Neural cell (in vitro differentiated cells): Measurements from ENCODE around the gene COL18A1. TPM values are rescaled to one million over a fixed set of nuclear protein-coding genes. Genes with fewer than 3 reads are reported as not detected.

Experiments
- H2AFZ ChIP-seq: fragments of 200-600, 300-800 bp; sonication (generic), shearing (Covaris generic); 2 replicates; pipeline ENCODE4 v1.6.0; 2014; ENCODE audit warnings: low read depth, mild to moderate bottlenecking, antibody characterized with exemption, low read length, moderate library complexity
- H3F3A ChIP-seq: fragments of 200-600 bp; shearing (Covaris generic); 2 replicates; pipeline ENCODE4 v1.6.1; 2016; ENCODE audit warnings: mild to moderate bottlenecking, moderate library complexity, mixed read lengths, antibody characterized with exemption, low read length; ENCODE audit not compliant: insufficient read depth, poor library complexity, severe bottlenecking
- H3K27ac ChIP-seq: fragments of 200-600, 300-800 bp; sonication (generic), shearing (Covaris generic); 2 replicates; pipeline ENCODE4 v1.5.1; 2014; ENCODE audit warnings: mild to moderate bottlenecking, low read length, moderate library complexity
- H3K27me3 ChIP-seq: fragments of 300-800, 200-600 bp; sonication (generic), shearing (Covaris generic); 2 replicates; pipeline ENCODE4 v1.6.0; 2014; ENCODE audit warnings: mild to moderate bottlenecking, low read depth, low read length, moderate library complexity; ENCODE audit not compliant: insufficient read depth
- H3K36me3 ChIP-seq: fragments of 300-800, 200-600 bp; sonication (generic), shearing (Covaris generic); 2 replicates; pipeline ENCODE4 v1.5.1; 2014; ENCODE audit warnings: mild to moderate bottlenecking, antibody characterized with exemption, low read length, moderate library complexity; ENCODE audit not compliant: insufficient read depth
- H3K4me2 ChIP-seq: fragments of 300-800, 200-600 bp; sonication (generic), shearing (Covaris generic); 2 replicates; pipeline ENCODE4 v1.6.0; 2014; ENCODE audit warnings: mild to moderate bottlenecking, low read length
- H3K4me3 ChIP-seq: fragments of 300-800, 200-600 bp; sonication (generic), shearing (Covaris generic); 2 replicates; pipeline ENCODE4 v1.5.1; 2014; ENCODE audit warnings: mild to moderate bottlenecking, low read length, moderate library complexity
- H3K79me2 ChIP-seq: fragments of 200-600 bp; shearing (Covaris generic); replicated peaks from 2 replicates; pipeline ENCODE4 v1.6.0; 2014; ENCODE audit warnings: mild to moderate bottlenecking, low read length, moderate library complexity; ENCODE audit not compliant: insufficient read depth
- H3K9ac ChIP-seq: fragments of 300-800, 200-600 bp; sonication (generic), shearing (Covaris generic); 2 replicates; pipeline ENCODE4 v1.6.1; 2016; ENCODE audit warnings: mild to moderate bottlenecking, low read length, mixed read lengths
- H3K9me2 ChIP-seq: fragments of 200-600 bp; shearing (Covaris generic); 2 replicates; pipeline ENCODE4 v1.6.1; 2016; ENCODE audit warnings: mild to moderate bottlenecking, low read length, mixed read lengths; ENCODE audit not compliant: insufficient read depth
- H3K9me3 ChIP-seq: fragments of 200-600, 300-800 bp; sonication (generic), shearing (Covaris generic); 2 replicates; pipeline ENCODE4 v1.6.1; 2016; ENCODE audit warnings: mild to moderate bottlenecking, mixed run types, low read length, moderate library complexity, mixed read lengths
- H4K20me1 ChIP-seq: fragments of 200-600 bp; shearing (Covaris generic); 2 replicates; pipeline ENCODE4 v1.6.1; 2016; ENCODE audit warnings: mild to moderate bottlenecking, mixed run types; ENCODE audit not compliant: insufficient read depth
- EP300 ChIP-seq: fragments of 450-650 bp; conservative IDR thresholded peaks from 2 replicates; pipeline ENCODE4 v1.6.1; 2014; ENCODE audit warnings: antibody characterized with exemption, mild to moderate bottlenecking, moderate library complexity; ENCODE audit not compliant: poor library complexity, severe bottlenecking
- EZH2 ChIP-seq: fragments of 200-600, 300-800 bp; shearing (Covaris generic), sonication (generic); IDR thresholded peaks from 2 replicates; pipeline ENCODE4 v1.6.1; 2014; ENCODE audit warnings: antibody characterized with exemption, low read length, borderline replicate concordance, mild to moderate bottlenecking; ENCODE audit not compliant: insufficient read depth, poor library complexity, severe bottlenecking
- MXI1 ChIP-seq: fragments of 450-650 bp; conservative IDR thresholded peaks from 2 replicates; pipeline ENCODE4 v1.6.1; 2014; ENCODE audit warnings: antibody characterized with exemption, mild to moderate bottlenecking; ENCODE audit not compliant: poor library complexity, severe bottlenecking
- POLR2AphosphoS5 ChIP-seq: IDR thresholded peaks from 2 replicates; pipeline ENCODE4 v1.6.1; 2012
- RAD21 ChIP-seq: fragments of 450-650 bp; conservative IDR thresholded peaks from 2 replicates; pipeline ENCODE4 v1.6.1; 2014; ENCODE audit warnings: antibody characterized with exemption, mild to moderate bottlenecking, moderate library complexity
- SMC3 ChIP-seq: fragments of 450-650 bp; conservative IDR thresholded peaks from 2 replicates; pipeline ENCODE4 v1.6.1; 2014; ENCODE audit warnings: antibody characterized with exemption, mild to moderate bottlenecking, moderate library complexity; ENCODE audit not compliant: poor library complexity
- TAF1 ChIP-seq: IDR thresholded peaks from 2 replicates; pipeline ENCODE4 v1.6.1; 2012; ENCODE audit warnings: low read depth
- polyA plus RNA-seq: library from polyadenylated mRNA; depleted of rRNA; stranded (reverse); fragments of >200 nt; gene quantifications from 2 replicates; pipeline ENCODE4 v1.2.3, GENCODE V29; 2014
- TF ChIP-seq, protein P1 (sequence below): fragments of 450-650 bp; IDR thresholded peaks from 2 replicates; pipeline ENCODE4 v1.5.1; 2014; ENCODE audit warnings: antibody characterized with exemption, mild to moderate bottlenecking, moderate library complexity; ENCODE audit not compliant: poor library complexity, severe bottlenecking
- TF ChIP-seq, protein P2 (sequence below): IDR thresholded peaks from 2 replicates; pipeline ENCODE4 v1.6.1; 2012; ENCODE audit warnings: borderline replicate concordance

COL18A1 gene
- polyA plus RNA-seq, 1 donor from 2014 or later = 2.5 TPM

- TF ChIP-seq POLR2AphosphoS5 = no peak
- Histone ChIP-seq H2AFZ (no peak overlapping the region), H3K36me3 (no peaks in the 10 kb centered on the region), H3K27ac (no peak overlapping the region), H3K9me3 (no peaks in the 10 kb centered on the region), H3K4me2 (no peak overlapping the region), H3K27me3 (no peaks in the 10 kb centered on the region), H3F3A (no peaks in the 10 kb centered on the region), H3K4me3 (no peak overlapping the region), H3K9me2 (no peaks in the 10 kb centered on the region), H4K20me1 (no peaks in the 10 kb centered on the region), H3K79me2 (no peaks in the 10 kb centered on the region), H3K9ac (no peak overlapping the region)
Observed at GRCh38 chr21:45512626-45513002, 107.6 kb downstream of the COL18A1 start.

DNA sequence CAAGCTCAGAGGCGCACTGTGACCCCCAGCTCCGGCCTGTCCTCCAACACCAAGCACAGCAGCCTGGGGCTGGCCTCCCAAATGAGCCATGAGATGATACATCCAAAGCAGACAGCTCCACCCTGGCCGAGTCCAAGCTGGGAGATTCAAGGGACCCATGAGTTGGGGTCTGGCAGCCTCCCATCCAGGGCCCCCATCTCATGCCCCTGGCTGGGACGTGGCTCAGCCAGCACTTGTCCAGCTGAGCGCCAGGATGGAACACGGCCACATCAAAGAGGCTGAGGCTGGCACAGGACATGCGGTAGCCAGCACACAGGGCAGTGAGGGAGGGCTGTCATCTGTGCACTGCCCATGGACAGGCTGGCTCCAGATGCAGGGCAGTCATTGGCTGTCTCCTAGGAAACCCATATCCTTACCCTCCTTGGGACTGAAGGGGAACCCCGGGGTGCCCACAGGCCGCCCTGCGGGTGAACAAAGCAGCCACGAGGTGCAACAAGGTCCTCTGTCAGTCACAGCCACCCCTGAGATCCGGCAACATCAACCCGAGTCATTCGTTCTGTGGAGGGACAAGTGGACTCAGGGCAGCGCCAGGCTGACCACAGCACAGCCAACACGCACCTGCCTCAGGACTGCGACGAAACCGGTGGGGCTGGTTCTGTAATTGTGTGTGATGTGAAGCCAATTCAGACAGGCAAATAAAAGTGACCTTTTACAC is 108.2 kb downstream of the COL18A1 start:
- H3K27ac ChIP-seq = no peak overlapping the region
- no peaks in the 10 kb centered on the region for H3K9me2 ChIP-seq
- no peak overlapping the region for H3K4me2 ChIP-seq
- H3K36me3 ChIP-seq = no peaks in the 10 kb centered on the region
- H3K79me2 ChIP-seq = no peaks in the 10 kb centered on the region
- no peak overlapping the region for H3K9ac ChIP-seq
- H3K9me3 ChIP-seq = no peaks in the 10 kb centered on the region
- no peak overlapping the region for H2AFZ ChIP-seq
- H3K4me3 ChIP-seq = no peak overlapping the region
- H4K20me1 ChIP-seq = no peaks in the 10 kb centered on the region
- H3K27me3 ChIP-seq = no peaks in the 10 kb centered on the region
- no peaks in the 10 kb centered on the region for H3F3A ChIP-seq
- TF ChIP-seq SMC3 (no peak), POLR2AphosphoS5 (no peak), MXI1 (no peak), RAD21 (no peak)
- TF ChIP-seq, protein P1, sequence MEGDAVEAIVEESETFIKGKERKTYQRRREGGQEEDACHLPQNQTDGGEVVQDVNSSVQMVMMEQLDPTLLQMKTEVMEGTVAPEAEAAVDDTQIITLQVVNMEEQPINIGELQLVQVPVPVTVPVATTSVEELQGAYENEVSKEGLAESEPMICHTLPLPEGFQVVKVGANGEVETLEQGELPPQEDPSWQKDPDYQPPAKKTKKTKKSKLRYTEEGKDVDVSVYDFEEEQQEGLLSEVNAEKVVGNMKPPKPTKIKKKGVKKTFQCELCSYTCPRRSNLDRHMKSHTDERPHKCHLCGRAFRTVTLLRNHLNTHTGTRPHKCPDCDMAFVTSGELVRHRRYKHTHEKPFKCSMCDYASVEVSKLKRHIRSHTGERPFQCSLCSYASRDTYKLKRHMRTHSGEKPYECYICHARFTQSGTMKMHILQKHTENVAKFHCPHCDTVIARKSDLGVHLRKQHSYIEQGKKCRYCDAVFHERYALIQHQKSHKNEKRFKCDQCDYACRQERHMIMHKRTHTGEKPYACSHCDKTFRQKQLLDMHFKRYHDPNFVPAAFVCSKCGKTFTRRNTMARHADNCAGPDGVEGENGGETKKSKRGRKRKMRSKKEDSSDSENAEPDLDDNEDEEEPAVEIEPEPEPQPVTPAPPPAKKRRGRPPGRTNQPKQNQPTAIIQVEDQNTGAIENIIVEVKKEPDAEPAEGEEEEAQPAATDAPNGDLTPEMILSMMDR = no peak
- TF ChIP-seq, protein P2, sequence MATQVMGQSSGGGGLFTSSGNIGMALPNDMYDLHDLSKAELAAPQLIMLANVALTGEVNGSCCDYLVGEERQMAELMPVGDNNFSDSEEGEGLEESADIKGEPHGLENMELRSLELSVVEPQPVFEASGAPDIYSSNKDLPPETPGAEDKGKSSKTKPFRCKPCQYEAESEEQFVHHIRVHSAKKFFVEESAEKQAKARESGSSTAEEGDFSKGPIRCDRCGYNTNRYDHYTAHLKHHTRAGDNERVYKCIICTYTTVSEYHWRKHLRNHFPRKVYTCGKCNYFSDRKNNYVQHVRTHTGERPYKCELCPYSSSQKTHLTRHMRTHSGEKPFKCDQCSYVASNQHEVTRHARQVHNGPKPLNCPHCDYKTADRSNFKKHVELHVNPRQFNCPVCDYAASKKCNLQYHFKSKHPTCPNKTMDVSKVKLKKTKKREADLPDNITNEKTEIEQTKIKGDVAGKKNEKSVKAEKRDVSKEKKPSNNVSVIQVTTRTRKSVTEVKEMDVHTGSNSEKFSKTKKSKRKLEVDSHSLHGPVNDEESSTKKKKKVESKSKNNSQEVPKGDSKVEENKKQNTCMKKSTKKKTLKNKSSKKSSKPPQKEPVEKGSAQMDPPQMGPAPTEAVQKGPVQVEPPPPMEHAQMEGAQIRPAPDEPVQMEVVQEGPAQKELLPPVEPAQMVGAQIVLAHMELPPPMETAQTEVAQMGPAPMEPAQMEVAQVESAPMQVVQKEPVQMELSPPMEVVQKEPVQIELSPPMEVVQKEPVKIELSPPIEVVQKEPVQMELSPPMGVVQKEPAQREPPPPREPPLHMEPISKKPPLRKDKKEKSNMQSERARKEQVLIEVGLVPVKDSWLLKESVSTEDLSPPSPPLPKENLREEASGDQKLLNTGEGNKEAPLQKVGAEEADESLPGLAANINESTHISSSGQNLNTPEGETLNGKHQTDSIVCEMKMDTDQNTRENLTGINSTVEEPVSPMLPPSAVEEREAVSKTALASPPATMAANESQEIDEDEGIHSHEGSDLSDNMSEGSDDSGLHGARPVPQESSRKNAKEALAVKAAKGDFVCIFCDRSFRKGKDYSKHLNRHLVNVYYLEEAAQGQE = no peak

DNA sequence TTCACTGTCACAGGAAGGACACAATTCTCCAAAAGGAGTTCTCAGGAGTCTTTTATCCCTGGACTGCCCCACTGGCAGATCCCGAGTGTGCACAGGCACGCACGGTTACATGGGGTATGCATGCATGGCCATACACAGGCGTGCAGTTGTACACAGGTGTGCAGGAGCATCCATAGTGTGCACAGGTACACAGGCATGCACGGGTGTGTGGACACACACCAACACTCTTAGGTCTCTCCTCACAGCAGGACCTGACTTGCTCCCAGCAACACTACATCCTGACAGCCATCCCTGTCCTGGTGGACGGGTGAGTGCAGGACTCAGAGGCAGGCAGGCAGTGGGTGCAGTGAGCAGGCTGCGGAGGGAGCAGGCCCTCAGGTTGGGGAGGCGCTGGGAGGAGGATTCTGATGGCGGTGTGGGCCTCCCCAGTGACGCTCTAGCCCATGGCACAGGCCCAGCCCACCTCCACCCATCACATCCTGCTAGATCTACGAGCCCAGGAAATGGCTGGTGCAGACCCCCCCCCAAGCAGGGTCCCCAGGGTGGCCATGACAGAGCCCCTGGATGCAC is 108.9 kb downstream of the COL18A1 start:
- Histone ChIP-seq H4K20me1 (no peaks in the 10 kb centered on the region), H3K9me3 (no peaks in the 10 kb centered on the region), H2AFZ (no peak overlapping the region), H3K36me3 (no peaks in the 10 kb centered on the region), H3K4me2 (no peak overlapping the region), H3K9ac (no peak overlapping the region), H3F3A (no peaks in the 10 kb centered on the region), H3K27ac (no peak overlapping the region), H3K27me3 (no peaks in the 10 kb centered on the region), H3K9me2 (no peaks in the 10 kb centered on the region), H3K4me3 (no peak overlapping the region), H3K79me2 (no peaks in the 10 kb centered on the region)
- TF ChIP-seq RAD21 = no peak
- TF ChIP-seq, protein P1 = no peak
- TF ChIP-seq, protein P2 = no peak
- no peak for TF ChIP-seq POLR2AphosphoS5
- no peak for TF ChIP-seq MXI1
- no peak for TF ChIP-seq TAF1
- TF ChIP-seq EP300 = no peak
- no peak for TF ChIP-seq SMC3
- no peak for TF ChIP-seq EZH2
